ENCODE measurements around the gene UBE3C.

Gene UBE3C

GRCh38 chr7:157292770-157293412 lies 154.2 kb downstream of the UBE3C start:
- no peak for DNase-seq (ENCODE audit: low read depth)

GRCh38 chr7:157293413-157293788 lies 154.7 kb downstream of the UBE3C start:
- no peak for DNase-seq (ENCODE audit: low read depth)

- no peak for DNase-seq (ENCODE audit: low read depth)
Observed at GRCh38 chr7:157294773-157295172, 156.0 kb downstream of the UBE3C start.

DNA sequence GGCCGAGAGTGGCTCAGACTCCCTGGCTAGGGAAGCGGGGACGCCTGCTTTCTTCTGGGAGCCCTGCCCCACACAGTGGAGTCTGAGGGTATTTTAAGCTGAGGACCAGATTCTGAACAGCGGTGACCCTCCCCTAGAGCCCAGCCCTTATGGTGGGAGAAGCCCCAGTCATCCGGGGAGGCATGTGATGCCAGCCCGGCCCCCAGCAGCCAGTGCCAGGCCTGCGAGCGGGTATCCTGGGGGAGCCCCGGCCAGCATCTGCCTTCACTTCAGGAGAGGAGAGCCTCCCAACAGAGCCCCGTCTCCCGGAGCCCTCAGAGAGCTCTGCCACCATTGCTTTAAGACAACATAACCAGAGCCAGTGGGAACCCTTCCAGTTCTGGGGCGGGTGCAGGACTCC lies 156.6 kb downstream of the UBE3C start:
- DNase-seq (ENCODE audit: low read depth) = no peak

GRCh38 chr7:157297185-157297584 lies 158.5 kb downstream of the UBE3C start:
- no peak for DNase-seq (ENCODE audit: low read depth)

GRCh38 chr7:157299317-157299612 lies 160.5 kb downstream of the UBE3C start:
- DNase-seq (ENCODE audit: low read depth) = no peak

DNA sequence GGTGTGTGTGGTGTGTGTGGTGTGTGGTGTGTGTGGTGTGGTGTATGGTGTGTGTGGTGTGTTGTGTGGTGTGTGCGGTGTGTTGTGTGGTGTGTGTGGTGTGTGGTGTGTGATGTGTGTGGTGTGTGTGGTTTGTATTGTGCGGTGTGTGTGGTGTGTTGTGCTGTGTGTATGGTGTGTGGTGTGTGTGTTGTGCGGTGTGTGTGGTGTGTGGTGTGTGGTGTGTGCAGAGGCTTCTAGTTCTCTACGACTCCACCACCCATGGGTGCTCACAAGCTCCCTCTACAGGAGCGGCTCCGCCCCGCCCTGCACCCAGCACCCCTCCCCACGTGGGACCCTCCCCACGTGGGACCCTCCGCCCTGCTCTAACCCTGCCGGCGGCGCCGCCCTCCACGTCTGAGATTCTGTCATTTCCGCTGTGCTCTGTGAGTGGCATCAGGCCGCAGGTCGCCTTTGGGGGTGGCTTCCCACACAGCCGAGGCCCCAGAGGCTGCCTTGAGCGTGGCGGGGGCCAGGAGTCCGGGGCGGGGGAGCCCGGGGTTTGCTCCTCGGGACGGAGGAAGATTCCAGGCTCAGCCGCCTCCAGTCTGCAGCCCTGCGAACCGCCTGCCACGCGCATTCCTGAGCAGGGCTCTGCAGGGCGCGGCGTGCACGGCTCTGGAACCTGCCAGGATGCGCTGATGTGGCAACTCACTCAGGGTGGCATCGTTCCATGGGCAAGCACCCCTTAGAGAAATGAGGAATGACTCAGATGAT lies 161.1 kb downstream of the UBE3C start:
- no peak for DNase-seq (ENCODE audit: low read depth)

GRCh38 chr7:157300369-157300825 lies 161.7 kb downstream of the UBE3C start:
- no peak for DNase-seq (ENCODE audit: low read depth)

DNA sequence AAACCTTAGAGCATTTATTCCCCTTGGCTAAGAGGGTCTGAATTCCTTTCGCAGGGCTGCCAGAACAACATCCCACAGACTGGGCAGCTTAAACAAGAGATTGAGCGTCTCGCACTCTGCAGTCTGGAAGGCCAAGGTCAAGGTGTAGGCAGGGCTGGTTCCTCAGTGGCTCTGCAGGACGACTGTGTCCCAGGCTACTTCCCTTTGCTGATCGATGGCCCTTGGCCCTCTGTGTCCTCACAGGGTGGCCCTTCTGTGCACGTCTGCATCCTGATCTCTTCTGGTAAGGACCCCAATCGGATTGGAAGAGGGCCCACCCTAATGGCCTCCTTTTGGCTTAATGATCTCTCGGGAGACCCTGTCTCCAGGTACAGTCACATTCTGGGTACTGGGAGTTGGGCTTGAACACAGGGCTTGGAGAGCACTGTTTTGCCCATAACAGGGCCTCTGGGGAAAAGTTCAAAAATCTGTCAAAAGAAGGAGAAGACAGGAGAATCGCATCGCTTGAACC lies 162.9 kb downstream of the UBE3C start:
- no peak for DNase-seq (ENCODE audit: low read depth)

DNA sequence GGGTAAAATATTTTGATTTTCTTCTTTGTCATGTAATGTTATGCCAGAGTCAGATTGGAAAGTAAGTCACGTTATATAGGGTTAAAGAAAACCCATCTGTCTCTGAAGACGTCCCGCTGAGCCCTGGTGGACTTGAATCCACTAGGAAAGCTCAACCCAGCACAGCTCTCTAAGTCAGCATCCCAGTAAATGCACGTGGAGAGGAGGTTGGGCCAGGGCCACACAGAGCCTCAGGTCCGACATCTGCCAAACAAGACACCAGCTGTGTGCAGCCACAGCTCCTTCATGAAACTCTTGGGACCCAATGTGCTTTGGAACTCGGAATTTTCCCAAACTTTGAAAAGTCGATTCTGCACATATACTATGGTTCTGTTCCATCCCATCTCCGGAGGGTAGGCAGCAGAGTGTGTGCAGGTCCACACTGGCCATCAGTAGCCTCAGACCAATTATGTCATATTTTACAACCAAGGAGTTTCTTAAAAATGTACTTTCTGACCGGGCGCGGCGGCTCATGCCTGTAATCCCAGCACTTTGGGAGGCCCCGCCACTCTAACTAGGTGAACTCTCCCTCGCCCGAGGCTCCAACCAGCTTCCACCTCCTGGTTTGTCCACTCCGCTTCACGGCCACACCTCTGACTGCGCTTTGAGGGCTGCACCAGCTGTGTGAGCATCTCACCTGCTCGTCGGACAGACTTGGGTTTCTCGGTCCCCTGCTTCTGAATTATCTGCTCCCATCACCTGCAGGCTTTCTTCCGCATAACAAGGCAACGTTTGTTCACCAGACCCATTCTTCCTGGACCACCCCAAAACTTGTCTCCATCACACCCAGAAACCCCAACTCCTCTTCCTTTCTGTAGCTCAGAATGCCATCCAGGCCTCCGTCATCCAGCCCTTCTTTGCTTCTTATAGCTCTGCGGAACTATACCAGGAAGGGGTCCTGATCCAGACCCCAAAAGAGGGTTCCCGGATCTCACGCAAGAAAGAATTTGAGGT lies 168.4 kb downstream of the UBE3C start:
- no peak for DNase-seq (ENCODE audit: low read depth)

DNA sequence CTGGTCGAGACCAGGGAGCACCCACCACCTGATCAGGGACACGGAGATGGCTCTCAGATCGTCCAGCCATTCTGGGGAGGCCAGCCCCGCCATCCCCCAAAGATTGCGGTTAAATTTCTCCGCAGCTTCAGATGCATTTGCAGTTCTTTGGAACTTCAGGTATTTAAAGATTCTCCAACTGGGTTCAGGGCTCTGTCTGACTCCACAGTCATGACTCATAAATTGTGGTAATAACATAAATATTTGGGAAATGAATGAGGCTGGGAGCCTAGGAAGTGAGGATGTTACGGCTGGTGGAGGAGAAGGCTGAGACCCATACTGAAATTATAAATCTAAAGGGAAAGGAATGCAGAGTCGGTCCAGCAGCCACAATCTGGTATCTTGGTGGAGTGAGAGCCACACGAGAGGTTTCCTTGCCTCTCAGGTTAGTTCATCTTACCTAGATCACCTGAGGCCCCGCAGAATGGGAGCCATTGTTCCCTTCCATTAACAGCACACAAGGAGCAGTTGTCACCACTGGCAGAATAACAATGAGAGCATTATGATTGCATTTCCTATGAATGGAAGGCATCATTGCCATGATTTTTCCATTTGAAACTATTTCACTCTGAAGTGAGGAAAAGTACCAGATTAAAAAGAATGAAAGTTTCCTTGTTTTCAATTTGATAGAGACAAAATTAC lies 171.4 kb downstream of the UBE3C start:
- DNase-seq (ENCODE audit: low read depth) = no peak

- no peak for DNase-seq (ENCODE audit: low read depth)
Observed at GRCh38 chr7:157310676-157311185, 172.0 kb downstream of the UBE3C start.

- no peak for DNase-seq (ENCODE audit: low read depth)
Observed at GRCh38 chr7:157312941-157313340, 174.2 kb downstream of the UBE3C start.

DNA sequence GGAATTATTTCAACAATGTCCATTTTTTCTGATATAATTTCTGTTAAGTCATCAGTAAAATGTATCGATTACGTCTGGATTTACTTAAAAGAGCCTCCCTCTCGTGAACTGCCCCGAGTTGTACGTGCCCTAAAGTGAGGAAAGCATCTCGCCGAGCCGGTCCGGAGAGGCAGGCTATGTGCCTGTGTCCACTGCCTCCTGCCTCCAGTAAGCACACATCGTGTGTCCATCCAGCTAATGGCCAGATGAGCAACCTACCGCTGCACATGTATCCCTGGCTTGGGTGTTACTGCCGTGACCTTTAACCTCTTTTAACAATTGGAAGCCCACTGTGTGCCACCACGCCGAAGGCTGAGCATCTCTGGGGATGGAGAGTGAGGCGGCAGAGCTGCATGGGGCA lies 174.9 kb downstream of the UBE3C start:
- DNase-seq (ENCODE audit: low read depth) = no peak

GRCh38 chr7:157318015-157318706 lies 179.4 kb downstream of the UBE3C start:
- DNase-seq (ENCODE audit: low read depth) = no peak
